ENCODE measurements around the gene PRR29.

Gene PRR29

DNA sequence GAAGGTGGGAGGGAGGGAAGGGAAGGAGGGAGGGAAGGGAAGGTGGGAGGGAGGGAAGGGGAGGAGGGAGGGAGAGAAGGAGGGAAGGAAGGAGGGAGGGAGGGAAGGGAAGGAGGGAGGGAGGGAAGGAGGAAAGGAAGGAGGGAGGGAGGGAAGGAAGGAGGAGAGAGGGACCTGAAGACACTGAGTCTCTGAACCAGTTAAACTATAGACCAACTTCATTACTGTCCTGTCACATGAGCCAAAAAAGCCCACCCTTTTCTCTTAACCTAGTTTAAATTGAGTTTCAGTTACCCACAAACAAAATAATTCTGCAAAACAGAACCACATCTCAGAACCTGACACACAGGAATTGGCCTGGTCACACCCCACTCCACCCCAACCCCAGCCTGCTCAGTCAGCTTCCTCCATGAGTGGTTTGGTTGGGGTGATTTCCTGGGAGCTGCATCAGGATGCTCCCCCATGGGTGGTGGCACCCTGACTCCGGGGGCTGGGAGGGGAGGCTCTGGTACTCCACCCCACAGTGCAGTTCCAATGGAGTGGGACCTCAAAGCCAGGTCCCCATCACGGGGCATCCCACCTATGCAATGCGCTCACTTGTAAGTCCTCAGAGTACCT lies 4.7 kb upstream of the PRR29 start:
- ChIA-PET POLR2A (no interaction called here), CTCF (interaction anchor here (0.9 to 2.3 kb wide), 7 partner anchors 14 to 140 kb away, joined by 3 to 7 read pairs (median 5); no protein-coding TSS in a partner anchor)
- no peak for TF ChIP-seq CTCF (IDR thresholded peaks at IDR 0.05; ENCODE audit: control extremely low read depth, extremely low read depth, low read depth, missing control alignments)
- no peak for DNase-seq (ENCODE audit: extremely low spot score)

GRCh38 chr17:63995626-63996025 lies 2.5 kb upstream of the PRR29 start:
- no peak for TF ChIP-seq CTCF (IDR thresholded peaks at IDR 0.05; ENCODE audit: control extremely low read depth, extremely low read depth, low read depth, missing control alignments)
- DNase-seq (ENCODE audit: extremely low spot score), result no peak
- ChIA-PET POLR2A (no interaction called here), CTCF (interaction anchor here (0.5 to 2.3 kb wide), 2 partner anchors 30 to 76 kb away, joined by 3 to 7 read pairs; no protein-coding TSS in a partner anchor)

DNA sequence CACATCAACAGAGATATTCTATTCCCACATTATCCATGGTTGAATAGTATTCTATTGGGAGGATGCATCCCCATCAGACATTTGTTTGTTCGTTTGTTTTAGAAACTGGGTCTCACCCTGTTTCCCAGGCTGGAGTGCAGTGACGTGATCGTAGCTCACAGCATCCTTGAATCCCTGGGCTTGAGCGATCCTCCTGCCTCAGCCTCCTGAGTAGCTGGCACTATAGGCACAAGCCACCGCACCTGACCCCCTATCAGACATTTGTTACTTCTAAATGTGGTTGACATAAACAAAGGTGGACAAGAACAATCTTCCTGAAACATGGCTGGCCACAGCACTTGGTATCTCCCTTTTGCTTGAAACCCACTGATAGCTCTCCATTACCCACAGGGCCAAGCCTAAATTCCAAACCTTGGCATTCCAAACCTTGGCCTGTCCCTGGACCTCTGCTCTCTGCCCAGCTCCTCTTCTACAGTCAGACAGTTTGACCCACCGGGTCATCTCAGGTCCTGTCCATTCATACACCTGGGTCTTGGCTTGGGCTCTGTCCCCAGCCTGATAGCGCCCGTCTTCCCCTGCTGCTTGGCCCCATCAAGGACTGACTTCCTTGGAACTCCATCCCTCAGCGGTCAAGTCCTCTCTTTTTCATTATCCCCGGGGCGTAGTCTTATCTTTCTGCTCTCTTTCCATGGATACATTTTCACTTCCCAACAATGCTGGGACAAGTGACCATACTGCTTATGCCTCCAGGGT lies 1.5 kb upstream of the PRR29 start:
- CTCF ChIA-PET, result interaction anchor here (1.0 to 1.4 kb wide), 4 partner anchors 12 to 137 kb away, joined by 3 read pairs; partner anchors contain the start of gene GH1

DNA sequence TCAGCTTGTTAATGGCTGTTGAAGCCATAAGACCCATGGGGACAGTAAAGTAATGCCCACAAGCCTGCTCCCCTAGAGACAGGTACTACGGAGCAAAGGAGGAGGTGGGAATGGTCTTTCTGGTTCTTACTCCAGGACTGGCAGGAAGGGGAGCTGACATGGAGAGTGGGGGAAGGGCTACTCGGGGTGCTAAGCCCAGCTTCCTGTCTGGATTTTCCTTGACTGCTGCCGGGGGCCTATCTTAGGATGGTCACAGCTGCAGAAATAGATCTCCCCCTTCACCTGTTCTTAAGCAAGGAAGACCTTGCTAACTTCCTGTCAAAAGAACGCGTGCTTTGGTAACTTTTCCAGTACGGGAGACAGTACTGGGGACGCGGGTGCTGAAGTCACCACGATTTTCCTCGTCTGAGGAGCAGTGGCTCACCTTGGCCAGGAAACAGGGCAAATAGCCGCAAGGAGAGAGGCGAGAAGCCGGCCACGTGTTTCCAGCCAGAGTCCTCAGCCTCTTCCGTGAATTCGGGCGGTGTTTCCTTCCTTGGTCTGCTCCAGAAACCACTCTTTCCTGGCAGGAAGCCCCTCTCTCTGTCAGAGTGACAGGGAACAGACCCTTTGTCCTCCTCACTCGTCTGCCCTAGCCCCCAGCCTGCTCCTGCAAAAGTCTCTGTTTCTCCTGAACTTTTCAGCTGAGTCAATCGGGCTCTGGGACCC lies 656 bp upstream of the PRR29 start:
- DNase-seq (ENCODE audit: extremely low spot score), result no peak
- ChIA-PET POLR2A (no interaction called here), CTCF (interaction anchor here (0.9 to 1.4 kb wide), 7 partner anchors 13 to 136 kb away, joined by 3 to 4 read pairs (median 3); partner anchors contain the start of gene GH1)
- no peak for TF ChIP-seq CTCF (IDR thresholded peaks at IDR 0.05; ENCODE audit: control extremely low read depth, extremely low read depth, low read depth, missing control alignments)

More for the DNA sequence above, 1.5 kb upstream of the PRR29 start:
- TF ChIP-seq CTCF (IDR thresholded peaks at IDR 0.05; ENCODE audit: control extremely low read depth, extremely low read depth, low read depth, missing control alignments), result no peak
- no peak for DNase-seq (ENCODE audit: extremely low spot score)
- POLR2A ChIA-PET, result no interaction called here

DNA sequence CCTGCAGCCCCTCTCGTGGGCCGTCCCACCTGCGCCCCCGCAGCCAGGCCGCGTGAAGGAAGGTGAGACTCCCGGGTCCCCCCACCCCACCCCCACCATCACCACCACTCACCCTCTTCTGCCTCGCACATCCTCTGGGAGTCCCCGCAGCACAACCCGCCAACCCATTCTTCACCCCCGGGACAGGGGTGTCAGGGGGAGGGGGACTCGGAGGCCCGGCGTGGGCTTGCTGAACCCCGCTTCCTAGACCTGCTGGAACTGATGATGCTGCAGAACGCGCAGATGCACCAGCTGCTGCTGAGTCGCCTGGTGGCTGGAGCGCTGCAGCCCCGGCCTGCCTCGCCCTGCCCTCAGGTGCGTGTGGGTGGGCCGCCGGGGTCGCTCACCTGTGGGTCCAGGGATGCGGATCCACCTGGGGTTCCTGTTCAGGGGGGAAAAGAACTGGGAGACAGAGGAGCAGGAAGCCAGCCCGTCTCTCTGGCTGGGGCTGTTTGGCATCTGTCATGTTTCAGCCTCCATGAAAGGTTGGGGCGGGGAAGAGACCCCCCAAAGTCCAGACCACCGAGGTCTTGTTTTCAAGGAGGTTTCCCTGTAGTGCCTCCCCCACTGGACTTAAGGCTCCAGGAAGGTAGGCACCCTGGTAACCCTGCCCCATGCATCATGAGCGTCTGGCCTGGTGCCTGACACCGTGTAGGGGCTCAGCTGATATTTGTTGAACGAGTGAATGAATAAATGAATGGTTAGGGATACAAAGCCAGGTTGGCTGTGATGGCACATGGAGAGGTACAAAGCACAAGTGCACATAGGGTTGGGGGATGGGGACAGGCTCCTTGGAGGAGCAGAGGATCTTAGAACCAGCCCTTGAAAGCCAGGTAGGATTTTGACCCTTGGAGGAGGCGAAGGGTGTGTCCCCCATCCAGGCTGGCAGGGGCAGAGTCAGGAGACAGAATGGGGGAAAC lies 849 bp downstream of the PRR29 start:
- TF ChIP-seq CTCF (IDR thresholded peaks at IDR 0.05; ENCODE audit: control extremely low read depth, extremely low read depth, low read depth, missing control alignments), result no peak
- ChIA-PET CTCF (interaction anchor here (0.9 to 2.1 kb wide), 7 partner anchors 9 to 135 kb away, joined by 3 to 9 read pairs (median 4); no protein-coding TSS in a partner anchor), POLR2A (no interaction called here)
- no peak for DNase-seq (ENCODE audit: extremely low spot score)

Data from GM10248 (cell line).